ENCODE results near the gene MYLK2.

GRCh38 chr20:31870726-31871617 lies 51.8 kb downstream of the MYLK2 start:
- TF ChIP-seq CTCF (IDR thresholded peaks at IDR 0.05) (no peak), POLR2A (IDR thresholded peaks at IDR 0.05) (no peak)
